HCT116 (cell line): ENCODE measurements around the gene SCN1B. TPM values are rescaled to one million over a fixed set of nuclear protein-coding genes. Genes with fewer than 3 reads are reported as not detected.

Experiments used
- ATAC-seq: fragments of 200-7000 bp; cut with Tn5 transposase; 2 replicates; pipeline ENCODE4 v1.9.1; 2020; ENCODE audit warnings: mild to moderate bottlenecking, moderate library complexity
- BruUV-seq: library from RNA; stranded (reverse); fragments of 400-500 nt; replicated peaks from 2 replicates; lab custom pipeline; 2021; lab: Mats Ljungman, UMichigan
- CTCF ChIA-PET: fragments of 300-600 bp; sonication (Branson Sonifier 250); formaldehyde crosslinking; loops from one replicate; lab custom pipeline; 2021; ENCODE audit warnings: antibody characterized with exemption; lab: Charles Lee
- POLR2A ChIA-PET: fragments of 300-600, 350-600 bp; sonication (Branson Sonifier 250); formaldehyde crosslinking; loops from one replicate; lab custom pipeline; 2021; ENCODE audit warnings: antibody characterized with exemption; lab: Charles Lee
- RAD21 ChIA-PET, 2 experiments: fragments of 300-600 bp; sonication (Branson Sonifier 250); formaldehyde crosslinking; loops; one replicate each; lab custom pipeline; 2023; ENCODE audit warnings: low total read pairs in 2 of 2; ENCODE audit not compliant: uncharacterized antibody in 2 of 2, unreplicated experiment in 2 of 2, low non-redundant PET in 1 of 2; lab: Charles Lee
- DNase-seq: peaks from one replicate; pipeline ENCODE4 v3.0.0-alpha.2; 2010; ENCODE audit warnings: low read depth, low spot score
- H2AFZ ChIP-seq: fragments of 200-600 bp; shearing (Covaris generic), sonication (generic); 2 replicates; pipeline ENCODE4 v1.6.1; 2017; ENCODE audit warnings: low read depth, mixed run types, mixed read lengths, antibody characterized with exemption, low read length; ENCODE audit not compliant: poor library complexity, severe bottlenecking
- H3K27ac ChIP-seq: 2 replicates; pipeline ENCODE4 v1.5.1; 2012; ENCODE audit warnings: low read depth, low read length
- H3K27me3 ChIP-seq: fragments of 200-600 bp; sonication (generic); 2 replicates; pipeline ENCODE4 v1.6.1; 2016; ENCODE audit warnings: mixed run types, low read length, mixed read lengths; ENCODE audit not compliant: insufficient read depth
- H3K36me3 ChIP-seq, 2 experiments: fragments of 200-500 bp in 1 of 2; fragments of 200-600 bp in 1 of 2; sonication (Bioruptor generic) in 1 of 2; sonication (generic) in 1 of 2; 2 replicates each; pipeline versions ENCODE4 v1.5.1 to v1.6.1; 2014 to 2016; ENCODE audit warnings: low read length in 2 of 2, inconsistent platforms in 1 of 2, mixed read lengths in 1 of 2, mixed run types in 1 of 2; ENCODE audit not compliant: insufficient read depth in 2 of 2, control insufficient read depth in 1 of 2
- H3K4me1 ChIP-seq, 2 experiments: fragments of 200-600 bp in 1 of 2; sonication (generic) in 1 of 2; 2 replicates each; pipeline versions ENCODE4 v1.5.1 to v1.6.1; 2012 to 2017; ENCODE audit warnings: low read length in 2 of 2, inconsistent platforms in 1 of 2, mild to moderate bottlenecking in 1 of 2, mixed read lengths in 1 of 2, mixed run types in 1 of 2, moderate library complexity in 1 of 2; ENCODE audit not compliant: insufficient read depth in 2 of 2, control insufficient read depth in 1 of 2
- H3K4me2 ChIP-seq: fragments of 200-600 bp; sonication (generic); 2 replicates; pipeline ENCODE4 v1.6.1; 2017; ENCODE audit warnings: mixed run types, low read length, mixed read lengths
- H3K4me3 ChIP-seq, 2 experiments: fragments of 200-600 bp in 1 of 2; sonication (generic) in 1 of 2; replicated peaks in 1 of 2; 2 replicates each; pipeline ENCODE4 v1.5.1; 2011 to 2016; ENCODE audit warnings: low read length in 2 of 2, control low read depth in 1 of 2, low read depth in 1 of 2, mild to moderate bottlenecking in 1 of 2, mixed read lengths in 1 of 2, mixed run types in 1 of 2
- H3K79me2 ChIP-seq: fragments of 200-600 bp; sonication (generic); 2 replicates; pipeline ENCODE4 v1.6.1; 2017; ENCODE audit warnings: mild to moderate bottlenecking, mixed run types, low read length, moderate library complexity, mixed read lengths; ENCODE audit not compliant: insufficient read depth
- H3K9ac ChIP-seq: fragments of 200-600 bp; sonication (generic); 2 replicates; pipeline ENCODE4 v1.6.1; 2016; ENCODE audit warnings: low read length, mixed read lengths
- H3K9me2 ChIP-seq: fragments of 200-600 bp; sonication (generic), shearing (Covaris generic); 2 replicates; pipeline ENCODE4 v1.6.1; 2017; ENCODE audit warnings: mixed run types, mild to moderate bottlenecking, moderate library complexity; ENCODE audit not compliant: insufficient read depth
- H3K9me3 ChIP-seq, 2 experiments: fragments of 200-500 bp in 1 of 2; fragments of 200-600 bp in 1 of 2; sonication (Bioruptor generic) in 1 of 2; sonication (generic) in 1 of 2; 2 replicates each; pipeline ENCODE4 v1.6.1; 2014 to 2017; ENCODE audit warnings: low read length in 2 of 2, mixed read lengths in 2 of 2, inconsistent platforms in 1 of 2, low read depth in 1 of 2, mild to moderate bottlenecking in 1 of 2, mixed run types in 1 of 2, moderate library complexity in 1 of 2; ENCODE audit not compliant: control insufficient read depth in 1 of 2, insufficient read depth in 1 of 2
- H4K20me1 ChIP-seq: fragments of 200-600 bp; sonication (generic), shearing (Covaris generic); 2 replicates; pipeline ENCODE4 v1.6.1; 2017; ENCODE audit warnings: mixed run types, mild to moderate bottlenecking, moderate library complexity; ENCODE audit not compliant: insufficient read depth
- ATF3 ChIP-seq: IDR thresholded peaks from 2 replicates; pipeline ENCODE4 v1.6.1; 2012
- CBX3 ChIP-seq: IDR thresholded peaks from 2 replicates; pipeline ENCODE4 v1.6.1; 2012; ENCODE audit warnings: low read depth
- CTCF ChIP-seq, 3 experiments: fragments of 200-600 bp in 1 of 3; sonication (generic) in 1 of 3; IDR thresholded peaks in 2 of 3; conservative IDR thresholded peaks in 1 of 3; 2 replicates each; pipeline ENCODE4 v1.5.1; 2012 to 2017; ENCODE audit warnings: low read depth in 2 of 3, low read length in 2 of 3, antibody characterized with exemption in 1 of 3, borderline replicate concordance in 1 of 3, control low read depth in 1 of 3, mild to moderate bottlenecking in 1 of 3, mixed read lengths in 1 of 3, mixed run types in 1 of 3, moderate library complexity in 1 of 3; ENCODE audit not compliant: insufficient read depth in 1 of 3
- EGR1 ChIP-seq: IDR thresholded peaks from 2 replicates; pipeline ENCODE4 v1.6.1; 2012; ENCODE audit warnings: low read depth
- ELF1 ChIP-seq: IDR thresholded peaks from 2 replicates; pipeline ENCODE4 v1.6.1; 2012; ENCODE audit warnings: low read depth, borderline replicate concordance
- EZH2 ChIP-seq: fragments of 200-600 bp; sonication (generic); IDR thresholded peaks from 2 replicates; pipeline ENCODE4 v1.6.1; 2017; ENCODE audit warnings: antibody characterized with exemption, mixed run types
- EZH2phosphoT487 ChIP-seq: fragments of 200-600 bp; IDR thresholded peaks from 2 replicates; pipeline ENCODE4 v1.6.1; 2018; ENCODE audit warnings: antibody characterized with exemption, borderline replicate concordance
- JUND ChIP-seq: IDR thresholded peaks from 2 replicates; pipeline ENCODE4 v1.6.1; 2012
- POLR2A ChIP-seq: IDR thresholded peaks from 2 replicates; pipeline ENCODE4 v1.7.0; 2011; ENCODE audit warnings: borderline replicate concordance; ENCODE audit not compliant: insufficient read depth, insufficient read length; ENCODE audit errors: extremely low read depth
- POLR2AphosphoS5 ChIP-seq: IDR thresholded peaks from 2 replicates; pipeline ENCODE4 v1.6.1; 2011; ENCODE audit warnings: mild to moderate bottlenecking, low read depth, low read length, moderate library complexity
- SIN3A ChIP-seq: IDR thresholded peaks from 2 replicates; pipeline ENCODE4 v1.6.1; 2012; ENCODE audit warnings: low read depth
- SRF ChIP-seq: IDR thresholded peaks from 2 replicates; pipeline ENCODE4 v1.6.1; 2012; ENCODE audit warnings: low read depth
- TCF7L2 ChIP-seq: IDR thresholded peaks from 2 replicates; pipeline ENCODE4 v1.7.0; 2011; ENCODE audit warnings: borderline replicate concordance, inconsistent platforms; ENCODE audit not compliant: insufficient read depth, insufficient read length; ENCODE audit errors: extremely low read depth
- YY1 ChIP-seq: IDR thresholded peaks from 2 replicates; pipeline ENCODE4 v1.6.1; 2011; ENCODE audit warnings: low read length, low read depth, moderate library complexity, mild to moderate bottlenecking; ENCODE audit not compliant: insufficient replicate concordance; ENCODE audit errors: extremely low read depth
- ZFX ChIP-seq: fragments of 450-650 bp; IDR thresholded peaks from 2 replicates; pipeline ENCODE4 v1.6.1; 2017
- ZNF274 ChIP-seq: fragments of 200-500 bp; sonication (Bioruptor generic); IDR thresholded peaks from 2 replicates; pipeline ENCODE4 v1.6.1; 2014; ENCODE audit warnings: mild to moderate bottlenecking, low read depth, low read length, inconsistent platforms
- intact Hi-C: fragments of 100-400 bp; cut with micrococcal nuclease; formaldehyde crosslinking; loops from 2 replicates; pipeline ENCODE4 v1.10.0; 2022
- total RNA-seq: library from RNA; stranded (reverse); gene quantifications from one replicate; pipeline ENCODE4 v1.2.1, GENCODE V29; 2021; ENCODE audit not compliant: unreplicated experiment
- TF ChIP-seq, protein P1 (sequence below): IDR thresholded peaks from 2 replicates; pipeline ENCODE4 v1.6.1; 2012

Gene SCN1B
- total RNA-seq, 1 experiment from 2014 or later = 6.6 TPM

DNA sequence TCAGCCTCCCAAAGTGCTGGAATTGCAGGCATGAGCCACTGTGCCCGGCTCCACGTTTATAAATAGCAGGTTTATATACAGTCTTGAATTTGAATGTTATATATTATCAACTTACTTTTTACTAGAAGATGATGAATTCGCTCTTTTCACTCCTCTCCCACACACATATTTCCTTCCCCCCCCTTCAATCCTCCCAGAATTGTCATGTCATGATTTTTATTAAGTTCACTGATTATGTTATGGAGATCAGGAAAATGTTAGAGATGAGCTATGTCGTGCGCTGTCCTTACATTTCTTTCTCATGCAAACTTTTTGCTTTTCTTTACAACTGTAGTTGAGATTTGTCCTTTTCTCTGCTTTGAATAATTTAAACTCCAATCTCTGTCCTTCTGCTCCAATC, 48.0 kb upstream of the SCN1B start:
- H2AFZ ChIP-seq = no peak overlapping the region
- POLR2A ChIA-PET = no interaction called here
- RAD21 ChIA-PET = no interaction called here

DNA sequence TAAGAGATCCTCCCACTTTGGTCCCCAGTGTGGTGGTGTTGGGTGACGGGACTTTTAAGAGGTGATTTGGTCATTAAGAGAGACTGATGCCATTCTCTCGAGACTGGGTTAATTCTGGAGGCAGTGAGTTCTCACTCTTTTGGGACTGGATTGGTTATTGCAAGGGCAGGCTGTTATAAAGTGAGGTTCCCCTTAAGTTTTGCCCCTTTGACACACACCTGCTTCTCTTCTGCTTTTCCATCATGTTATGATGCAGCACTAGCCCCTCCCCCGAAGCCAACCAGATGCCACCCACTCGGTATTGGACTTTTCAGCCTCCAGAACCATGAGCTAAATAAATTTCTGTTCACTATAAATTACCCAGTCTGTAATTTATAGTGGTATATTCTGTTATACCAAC, 46.5 kb upstream of the SCN1B start:
- Histone ChIP-seq H3K4me2 (no peak overlapping the region), H3K79me2 (no peaks in the 10 kb centered on the region), H3K27me3 (no peaks in the 10 kb centered on the region), H3K4me1 (no peaks in the 10 kb centered on the region), H3K4me3 (no peak overlapping the region), H3K9me2 (no peaks in the 10 kb centered on the region; the same call in 1 of the 2 replicates), H4K20me1 (no peaks in the 10 kb centered on the region), H3K9me3 (peaks cover 0 to 3% of the 10 kb centered on the region in 2 experiments; a peak in 1 of 4 replicates), H2AFZ (no peak overlapping the region), H3K36me3 (no peaks in the 10 kb centered on the region), H3K9ac (no peak overlapping the region), H3K27ac (no peak overlapping the region)
- BruUV-seq = no TSS peak
- ATAC-seq (no peak), DNase-seq (no peak)
- POLR2A ChIA-PET = no interaction called here
- intact Hi-C loops = no loop called here
- RAD21 ChIA-PET = no interaction called here
- CTCF ChIA-PET = no interaction called here
- TF ChIP-seq ZFX = no peak
- no peak for TF ChIP-seq YY1
- no peak for TF ChIP-seq CTCF (IDR thresholded peaks at IDR 0.05 in 2 of 3, conservative IDR thresholded peaks at IDR 0.05 in 1 of 3; ENCODE audit: borderline replicate concordance in 1 of 3, insufficient read depth in 1 of 3, low read depth in 2 of 3, low read length in 2 of 3)
- TF ChIP-seq TCF7L2 = no peak
- TF ChIP-seq SIN3A = no peak
- no peak for TF ChIP-seq EGR1
- TF ChIP-seq, protein P1, sequence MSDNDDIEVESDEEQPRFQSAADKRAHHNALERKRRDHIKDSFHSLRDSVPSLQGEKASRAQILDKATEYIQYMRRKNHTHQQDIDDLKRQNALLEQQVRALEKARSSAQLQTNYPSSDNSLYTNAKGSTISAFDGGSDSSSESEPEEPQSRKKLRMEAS = no peak
- TF ChIP-seq JUND = no peak

More for the DNA sequence above, 48.0 kb upstream of the SCN1B start:
- H3K9me2 ChIP-seq = no peaks in the 10 kb centered on the region; the same call in 1 of the 2 replicates
- no peak overlapping the region for H3K4me3 ChIP-seq
- no peaks in the 10 kb centered on the region for H3K36me3 ChIP-seq
- ATAC-seq (no peak), DNase-seq (no peak)
- no peaks in the 10 kb centered on the region for H3K79me2 ChIP-seq
- H3K27ac ChIP-seq = no peak overlapping the region
- H4K20me1 ChIP-seq = no peaks in the 10 kb centered on the region
- H3K9me3 ChIP-seq = peaks cover 0 to 3% of the 10 kb centered on the region in 2 experiments; a peak in 2 of 4 replicates
- H3K9ac ChIP-seq = no peak overlapping the region
- no peak overlapping the region for H3K4me2 ChIP-seq
- H3K4me1 ChIP-seq = no peaks in the 10 kb centered on the region
- intact Hi-C loops = no loop called here
- no peak for TF ChIP-seq YY1
- no peak for TF ChIP-seq SRF
- no peak for TF ChIP-seq POLR2A
- TF ChIP-seq POLR2AphosphoS5 = no peak
- TF ChIP-seq, protein P1 = no peak
- no peak for TF ChIP-seq EZH2
- TF ChIP-seq CBX3 = no peak
- no peak for TF ChIP-seq ZFX
- no peak for TF ChIP-seq ATF3
- TF ChIP-seq ELF1 = no peak
- TF ChIP-seq EGR1 = no peak
- TF ChIP-seq EZH2phosphoT487 = no peak
- TF ChIP-seq TCF7L2 = no peak
- TF ChIP-seq ZNF274 = no peak
- H3K27me3 ChIP-seq = no peaks in the 10 kb centered on the region
- CTCF ChIA-PET = no interaction called here
- BruUV-seq = no TSS peak
